Body of pancreas (tissue), 4 donors: ENCODE measurements around the gene LMTK2.

Experiments
- POLR2A ChIP-seq, 3 donors: fragments of 450-650 bp; IDR thresholded peaks; one replicate each; pipeline ENCODE4 v1.6.1; 2016; ENCODE audit warnings: antibody characterized with exemption in 3 of 3, mild to moderate bottlenecking in 2 of 3
- TF ChIP-seq, protein P1 (sequence below), 7 experiments: fragments of 450-650 bp in 4 of 7; fragments of 200-600 bp in 3 of 7; sonication (generic) in 3 of 7; IDR thresholded peaks; one replicate each; pipeline ENCODE4 v1.5.1; 2016 to 2019; ENCODE audit warnings: antibody characterized with exemption in 7 of 7

DNA sequence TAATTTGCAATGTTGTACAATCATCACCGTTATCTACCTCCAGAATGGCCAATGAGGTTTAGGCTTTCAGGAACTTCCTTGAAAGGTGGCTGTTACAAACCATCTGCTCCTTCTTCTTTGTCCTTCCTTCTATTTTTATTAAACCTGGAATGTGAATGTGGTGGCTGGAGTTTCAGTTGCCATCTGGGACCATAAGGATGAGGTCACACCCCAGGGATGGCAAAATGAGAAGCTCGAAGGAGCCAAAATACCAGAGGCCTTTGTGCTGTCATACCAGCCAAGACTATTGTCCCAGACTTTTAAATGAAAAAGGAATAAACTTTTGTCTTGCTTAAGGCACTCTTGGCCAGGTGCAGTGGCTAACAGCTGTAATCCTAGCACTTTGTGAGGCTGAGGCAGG is 30.9 kb upstream of the LMTK2 start:
- TF ChIP-seq, protein P1, sequence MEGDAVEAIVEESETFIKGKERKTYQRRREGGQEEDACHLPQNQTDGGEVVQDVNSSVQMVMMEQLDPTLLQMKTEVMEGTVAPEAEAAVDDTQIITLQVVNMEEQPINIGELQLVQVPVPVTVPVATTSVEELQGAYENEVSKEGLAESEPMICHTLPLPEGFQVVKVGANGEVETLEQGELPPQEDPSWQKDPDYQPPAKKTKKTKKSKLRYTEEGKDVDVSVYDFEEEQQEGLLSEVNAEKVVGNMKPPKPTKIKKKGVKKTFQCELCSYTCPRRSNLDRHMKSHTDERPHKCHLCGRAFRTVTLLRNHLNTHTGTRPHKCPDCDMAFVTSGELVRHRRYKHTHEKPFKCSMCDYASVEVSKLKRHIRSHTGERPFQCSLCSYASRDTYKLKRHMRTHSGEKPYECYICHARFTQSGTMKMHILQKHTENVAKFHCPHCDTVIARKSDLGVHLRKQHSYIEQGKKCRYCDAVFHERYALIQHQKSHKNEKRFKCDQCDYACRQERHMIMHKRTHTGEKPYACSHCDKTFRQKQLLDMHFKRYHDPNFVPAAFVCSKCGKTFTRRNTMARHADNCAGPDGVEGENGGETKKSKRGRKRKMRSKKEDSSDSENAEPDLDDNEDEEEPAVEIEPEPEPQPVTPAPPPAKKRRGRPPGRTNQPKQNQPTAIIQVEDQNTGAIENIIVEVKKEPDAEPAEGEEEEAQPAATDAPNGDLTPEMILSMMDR (IDR thresholded peaks at IDR 0.05): no peak
- TF ChIP-seq POLR2A (IDR thresholded peaks at IDR 0.05): no peak
